Measurements from ENCODE around the gene GPR3. TPM values are rescaled to one million over a fixed set of nuclear protein-coding genes. Genes with fewer than 3 reads are reported as not detected.

The GPR3 gene
- total and polyA plus RNA-seq, 4 donors = under 0.01 to 0.30 TPM; not detected in 2

- no peak for TF ChIP-seq CTCF (IDR thresholded peaks at IDR 0.05; ENCODE audit: low read depth, low read length, missing input control)
- TF ChIP-seq YY1 (IDR thresholded peaks at IDR 0.05) = no peak
- no peak for TF ChIP-seq TAF1 (conservative IDR thresholded peaks at IDR 0.05)
- TF ChIP-seq SP1 (IDR thresholded peaks at IDR 0.05) = peak; percentile 23
- TF ChIP-seq GABPA (IDR thresholded peaks at IDR 0.05 in 1 of 2, conservative IDR thresholded peaks at IDR 0.05 in 1 of 2) = no peak
- TF ChIP-seq HNF4G (IDR thresholded peaks at IDR 0.05) = no peak
- TF ChIP-seq FOXA2 (IDR thresholded peaks at IDR 0.05) = no peak
- peak in 1 of 2 donors; percentile 10 for TF ChIP-seq RAD21 (IDR thresholded peaks at IDR 0.05)
- TF ChIP-seq HNF4A (conservative IDR thresholded peaks at IDR 0.05) = no peak
- no peak for TF ChIP-seq RXRA (IDR thresholded peaks at IDR 0.05)
- TF ChIP-seq MAX (IDR thresholded peaks at IDR 0.05) = no peak
- no peak for TF ChIP-seq FOXA1 (IDR thresholded peaks at IDR 0.05)
- no peak for TF ChIP-seq REST (IDR thresholded peaks at IDR 0.05)
- no peak for TF ChIP-seq NR2F2 (IDR thresholded peaks at IDR 0.05)
- Histone ChIP-seq H3K4me1 (ENCODE audit: control insufficient read depth in 4 of 4, insufficient read depth in 4 of 4, low read length in 3 of 4) (peaks cover 0 to 15% (median 9%) of the 10 kb centered on the region in 4 donors), H3K9ac (ENCODE audit: low read depth in 1 of 2, low read length in 2 of 2) (no peak overlapping the region), H3K27me3 (ENCODE audit: control insufficient read depth in 4 of 4, insufficient read depth in 4 of 4, low read length in 3 of 4) (no peaks in the 10 kb centered on the region), H3K36me3 (ENCODE audit: control insufficient read depth in 4 of 4, insufficient read depth in 3 of 4, low read depth in 1 of 4, low read length in 3 of 4) (no peaks in the 10 kb centered on the region), H3K9me3 (ENCODE audit: control insufficient read depth in 4 of 4, low read length in 3 of 4) (no peaks in the 10 kb centered on the region), H3K27ac (ENCODE audit: low read depth in 1 of 2, low read length in 2 of 2) (peak overlapping the region in 1 of 2 donors; percentile 62), H3K4me3 (ENCODE audit: low read depth in 1 of 3, low read length in 3 of 3) (no peak overlapping the region)
- no peak for DNase-seq (ENCODE audit: low spot score)
- 69% methylated on average over 5 of the region's 5 CpGs for WGBS
Observed at GRCh38 chr1:27436204-27437159, 44.1 kb downstream of the GPR3 start.

- TF ChIP-seq GABPA (IDR thresholded peaks at IDR 0.05 in 1 of 2, conservative IDR thresholded peaks at IDR 0.05 in 1 of 2) (no peak), JUND (IDR thresholded peaks at IDR 0.05) (no peak), HNF4G (IDR thresholded peaks at IDR 0.05) (no peak), TAF1 (conservative IDR thresholded peaks at IDR 0.05) (no peak)
- H3K9ac ChIP-seq (ENCODE audit: low read depth in 1 of 2, low read length in 2 of 2) = peak overlapping the region in 1 of 2 donors; percentile 14
- no peaks in the 10 kb centered on the region for H3K27me3 ChIP-seq (ENCODE audit: control insufficient read depth in 4 of 4, insufficient read depth in 4 of 4, low read length in 3 of 4)
- DNase-seq (ENCODE audit: low spot score) = no peak
- WGBS = 88% methylated on average over 1 of the region's 1 CpG
- peaks cover 0 to 11% (median 8%) of the 10 kb centered on the region in 4 donors for H3K4me1 ChIP-seq (ENCODE audit: control insufficient read depth in 4 of 4, insufficient read depth in 4 of 4, low read length in 3 of 4)
- H3K9me3 ChIP-seq (ENCODE audit: control insufficient read depth in 4 of 4, low read length in 3 of 4) = no peaks in the 10 kb centered on the region
- no peak overlapping the region for H3K4me3 ChIP-seq (ENCODE audit: low read depth in 1 of 3, low read length in 3 of 3)
- H3K27ac ChIP-seq (ENCODE audit: low read depth in 1 of 2, low read length in 2 of 2) = no peak overlapping the region
- H3K36me3 ChIP-seq (ENCODE audit: control insufficient read depth in 4 of 4, insufficient read depth in 3 of 4, low read depth in 1 of 4, low read length in 3 of 4) = peaks cover 0 to 4% (median 0%) of the 10 kb centered on the region in 4 donors
Observed at GRCh38 chr1:27438621-27439061, 46.2 kb downstream of the GPR3 start.
